ENCODE data around the gene POFUT1. TPM values are rescaled to one million over a fixed set of nuclear protein-coding genes. Genes with fewer than 3 reads are reported as not detected.

Gene POFUT1
- total and polyA plus RNA-seq, 9 of the 15 experiments (the other 6 are each of a cell fraction or from before 2014, with no cell fraction given) = 3.5 to 44.7 (median 23.5) TPM

GRCh38 chr20:32271620-32272019, 63.9 kb downstream of the POFUT1 start:
- Histone ChIP-seq H3K4me1 (replicated peaks in 1 of 2; ENCODE audit: control insufficient read depth in 2 of 2, insufficient read depth in 2 of 2, low read length in 2 of 2) (no peaks in the 10 kb centered on the region; a peak in 1 of 5 replicates), H3K27ac (ENCODE audit: extremely low read depth, low read depth, low read length) (no peak overlapping the region), H2AFZ (ENCODE audit: low read depth, low read length) (no peak overlapping the region), H3K4me2 (ENCODE audit: insufficient read depth, low read length) (no peak overlapping the region), H3K79me2 (ENCODE audit: control insufficient read depth, insufficient read depth, low read length) (no peaks in the 10 kb centered on the region), H3K9me3 (replicated peaks; ENCODE audit: control insufficient read depth, insufficient read depth, low read depth, low read length) (no peaks in the 10 kb centered on the region; the same call in 1 of the 2 replicates), H3K9ac (ENCODE audit: insufficient read depth in 1 of 2, low read depth in 2 of 2, low read length in 2 of 2) (no peak overlapping the region), H3K9me1 (ENCODE audit: control insufficient read depth, insufficient read depth, low read length) (no peaks in the 10 kb centered on the region), H3K27me3 (ENCODE audit: control insufficient read depth in 2 of 2, insufficient read depth in 2 of 2, low read length in 2 of 2) (0 out of 5 replicates have a peak, but pooled peaks cover 0 to 3% of the 10 kb centered on the region in 2 experiments), H3K4me3 (no peak overlapping the region), H4K20me1 (replicated peaks; ENCODE audit: control insufficient read depth, insufficient read depth, low read length) (no peaks in the 10 kb centered on the region), H3K36me3 (ENCODE audit: control insufficient read depth, insufficient read depth, low read length) (no peaks in the 10 kb centered on the region)
- no peak for FAIRE-seq
- WGBS (ENCODE audit: insufficient coverage, low coverage, missing lambda C conversion rate) = 13% methylated on average over 5 of the region's 5 CpGs
- ChIA-PET CTCF (ENCODE audit: low intra/inter-chr PET ratio) (no interaction called here), POLR2A (no interaction called here)
- no peak for DNase-seq (ENCODE audit: extremely low read depth in 1 of 4, low spot score in 3 of 4)
- TF ChIP-seq NEUROD1 (IDR thresholded peaks at IDR 0.05; ENCODE audit: borderline replicate concordance, low read depth, low read length, partially characterized antibody) (no peak), REST (IDR thresholded peaks at IDR 0.05; ENCODE audit: borderline replicate concordance) (0 out of 2 replicates have a peak, but pooled peaks have one; percentile 5), REST (CRISPR knock-in tag; IDR thresholded peaks at IDR 0.05; ENCODE audit: low read depth) (no peak)
- no peak for ATAC-seq
- in situ Hi-C loops (cut with MboI) (no loop called here), intact Hi-C loops (cut with micrococcal nuclease) (no loop called here)
- BruUV-seq (replicated peaks) = no TSS peak

Data from K562 (cell line).